EL (cell line): ENCODE results near the gene EPG5.
A peak's percentile ranks its signal among the peaks of the same experiment; 100 is the strongest.
"Not testable (repeated sequence)": the region's sequence is repeated elsewhere in the genome, so short reads cannot be mapped to it uniquely, and the experiment has no call there.

ENCODE experiments used
- DNase-seq: peaks from one replicate; pipeline ENCODE4 v3.0.0-alpha.2; 2016

Gene EPG5

GRCh38 chr18:45974088-45974536, 7.0 kb upstream of the EPG5 start:
- DNase-seq: peak; percentile 84

GRCh38 chr18:45964913-45965312, 2.2 kb downstream of the EPG5 start:
- DNase-seq: not testable (repeated sequence)

- DNase-seq: peak; percentile 90
These were observed 4.3 kb downstream of the EPG5 start for GRCh38 chr18:45962866-45963265.

DNA sequence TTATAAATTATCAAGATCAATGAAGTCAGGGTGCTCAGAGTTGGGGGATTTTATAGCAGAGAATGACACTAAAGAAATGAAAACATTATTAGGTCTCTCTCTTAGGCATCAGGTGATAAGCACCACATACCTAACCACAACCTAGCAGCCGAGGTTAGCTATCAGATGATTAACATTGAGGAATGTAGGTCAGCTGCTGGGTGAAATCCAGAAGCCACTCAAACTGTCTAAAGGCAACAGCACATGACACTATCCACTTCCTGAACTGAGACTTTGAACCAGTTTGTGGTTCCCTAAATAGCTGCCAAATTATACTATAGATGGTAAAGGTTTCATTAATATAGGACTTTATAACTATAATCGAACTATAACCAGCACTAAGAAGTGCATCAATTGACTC, 4.7 kb downstream of the EPG5 start:
- peak; percentile 90 for DNase-seq

DNA sequence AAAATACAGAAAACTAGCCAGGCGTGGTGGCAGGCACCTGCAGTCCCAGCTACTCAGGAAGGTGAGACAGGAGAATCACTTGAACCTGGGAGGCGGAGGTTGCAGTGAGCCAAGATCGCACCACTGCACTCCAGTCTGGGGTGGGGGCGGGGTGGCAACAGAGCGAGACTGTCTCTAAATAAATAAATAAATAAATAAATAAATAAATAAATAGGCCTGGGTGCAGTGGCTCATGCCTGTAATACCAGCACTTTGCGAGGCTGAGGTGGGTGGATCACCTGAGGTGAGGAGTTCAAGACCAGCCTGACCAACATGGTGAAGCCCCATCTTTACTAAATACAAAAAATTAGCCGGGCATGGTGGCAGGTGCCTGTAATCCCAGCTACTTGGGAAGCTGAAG, 7.6 kb downstream of the EPG5 start:
- not testable (repeated sequence) for DNase-seq

GRCh38 chr18:45958730-45959129, 8.4 kb downstream of the EPG5 start:
- peak; percentile 57 for DNase-seq

- no peak for DNase-seq
These were observed 9.1 kb downstream of the EPG5 start for GRCh38 chr18:45958027-45958426.

DNA sequence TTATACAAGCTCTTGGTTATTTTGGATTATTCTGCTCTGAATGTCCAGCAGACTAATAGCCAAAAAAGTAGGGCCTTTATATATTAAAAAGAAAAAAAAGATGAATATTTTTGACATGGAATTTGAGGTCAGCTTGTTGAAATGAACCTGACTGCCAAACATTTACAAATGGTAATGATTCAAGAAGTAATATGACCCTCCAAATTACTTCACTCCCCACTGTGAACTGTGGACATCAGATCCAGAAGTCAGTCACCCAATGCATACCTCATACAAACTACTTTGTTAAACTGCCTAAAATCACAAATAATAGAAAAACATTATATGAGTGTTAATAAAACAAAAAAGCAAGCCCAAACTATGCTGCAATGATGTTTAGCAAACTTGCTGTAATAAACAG, 10.0 kb downstream of the EPG5 start:
- DNase-seq: peak; percentile 61

DNA sequence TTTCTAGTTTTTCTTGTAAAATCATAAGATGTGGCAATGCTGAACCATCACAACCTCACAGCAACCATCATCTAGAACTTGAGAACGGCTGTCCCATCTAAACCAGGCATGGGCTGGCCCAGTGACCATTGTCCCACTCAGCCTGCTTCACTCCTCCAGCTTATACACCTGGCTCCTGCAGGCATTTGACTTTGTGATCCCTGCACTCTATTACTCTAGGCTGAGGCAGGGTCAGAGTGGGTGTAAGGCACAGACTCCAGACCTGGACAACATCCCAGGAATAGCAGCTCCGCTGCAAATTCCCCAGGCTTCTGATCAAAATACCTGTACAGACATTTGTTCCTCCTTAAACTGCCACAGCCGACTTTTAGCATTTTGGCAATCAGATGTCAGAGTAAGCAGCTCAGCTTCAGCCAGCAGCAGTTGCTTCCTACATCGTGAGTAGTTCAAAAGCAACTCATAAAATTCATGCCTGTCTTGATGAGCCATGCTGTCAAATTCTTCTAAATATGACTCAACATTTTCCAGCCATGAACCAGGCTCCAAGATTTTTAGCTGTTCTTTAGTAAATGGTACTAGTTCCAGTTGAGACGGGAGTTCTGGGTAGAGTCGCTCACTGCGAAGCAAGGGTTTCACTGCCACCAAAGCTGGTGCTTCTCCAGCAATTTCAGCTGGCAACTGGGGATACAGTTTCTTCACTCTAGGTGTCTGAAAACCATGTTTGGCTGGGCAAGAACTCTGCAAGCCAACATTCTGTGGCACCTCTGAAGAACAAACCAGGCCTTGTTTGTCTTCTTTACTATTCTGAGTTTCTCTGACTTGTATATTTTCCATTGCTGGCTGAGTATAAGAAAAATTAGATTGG, 12.8 kb downstream of the EPG5 start:
- peak; percentile 95 for DNase-seq

- DNase-seq: peak; percentile 94
These were observed 16.0 kb downstream of the EPG5 start for GRCh38 chr18:45951016-45951714.

DNA sequence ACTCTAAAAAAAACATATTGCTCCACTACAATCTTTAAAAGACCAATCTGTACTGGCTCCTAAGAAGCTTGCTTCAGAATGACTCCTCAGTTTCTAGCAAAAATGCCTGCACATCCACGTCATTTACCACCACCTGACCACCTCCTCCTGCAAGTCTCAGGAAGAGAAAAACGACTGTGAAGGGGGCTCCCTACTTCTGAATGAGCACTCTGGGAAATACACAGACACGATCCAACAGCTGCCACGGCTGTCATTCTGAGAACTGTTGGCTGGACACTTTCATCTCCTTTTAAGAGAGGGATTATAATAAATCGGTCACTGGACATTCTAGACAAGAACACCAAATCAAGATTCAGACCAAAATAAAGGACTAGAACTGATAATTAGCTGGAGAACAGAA, 21.5 kb downstream of the EPG5 start:
- no peak for DNase-seq

DNA sequence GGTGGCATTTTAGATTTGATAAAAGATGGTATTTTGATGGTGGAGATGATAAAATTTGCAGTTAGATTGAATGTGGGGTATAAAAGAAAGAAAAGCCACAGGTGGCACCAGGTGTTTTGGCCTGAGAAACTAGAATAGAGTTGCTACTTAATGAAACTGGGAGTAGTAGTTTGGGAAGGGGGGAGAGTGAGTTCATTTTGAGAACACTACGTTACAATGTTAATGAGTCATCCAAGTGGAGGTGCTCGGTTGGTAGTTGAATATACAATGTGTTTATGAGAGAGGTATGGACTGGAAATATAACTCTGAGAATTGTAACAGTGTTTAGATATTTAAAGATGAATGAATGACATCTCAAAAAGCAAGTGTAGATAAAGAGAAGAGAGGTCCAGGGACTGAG, 26.4 kb downstream of the EPG5 start:
- no peak for DNase-seq

DNA sequence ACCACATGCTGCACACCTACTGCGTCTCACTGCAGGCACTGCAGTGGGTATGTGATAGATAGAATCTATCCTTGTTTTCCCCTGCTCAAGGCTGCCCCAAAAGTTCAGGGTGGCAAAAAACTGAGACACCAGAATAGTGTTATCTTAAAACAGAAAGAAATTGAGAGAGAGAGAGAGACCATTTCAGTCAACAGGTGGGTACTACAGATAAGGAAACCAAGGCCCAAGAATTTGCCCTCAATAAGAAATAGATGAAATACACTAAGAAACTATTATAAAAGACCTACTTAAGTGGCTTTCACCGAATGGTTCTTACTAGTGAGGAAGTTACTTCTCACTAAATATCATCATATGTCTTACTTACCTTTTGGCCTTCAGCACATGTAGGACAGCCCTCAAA, 27.9 kb downstream of the EPG5 start:
- DNase-seq: no peak

DNA sequence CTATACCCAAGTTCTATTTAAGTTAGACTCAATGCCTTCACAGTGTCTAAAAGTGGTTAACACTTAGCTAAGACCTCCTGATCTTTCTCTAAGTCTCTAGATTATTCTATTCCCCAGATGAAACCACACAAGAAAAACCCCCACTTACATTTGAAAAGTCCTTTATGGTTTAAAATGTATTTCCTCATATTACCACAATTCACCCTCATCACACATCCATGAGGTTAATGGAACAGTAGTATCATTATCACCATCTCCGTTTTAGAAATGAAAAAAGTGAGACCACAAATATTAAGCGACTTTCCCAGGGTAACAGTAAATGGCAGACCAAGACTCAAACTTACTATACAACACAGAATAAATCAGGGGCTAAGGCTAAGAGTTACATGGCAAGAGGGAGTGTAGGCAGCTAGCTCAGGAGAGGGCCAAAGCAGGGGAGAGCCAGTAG, 28.6 kb downstream of the EPG5 start:
- no peak for DNase-seq

- DNase-seq: peak; percentile 68
These were observed 31.4 kb downstream of the EPG5 start for GRCh38 chr18:45935591-45936335.

DNA sequence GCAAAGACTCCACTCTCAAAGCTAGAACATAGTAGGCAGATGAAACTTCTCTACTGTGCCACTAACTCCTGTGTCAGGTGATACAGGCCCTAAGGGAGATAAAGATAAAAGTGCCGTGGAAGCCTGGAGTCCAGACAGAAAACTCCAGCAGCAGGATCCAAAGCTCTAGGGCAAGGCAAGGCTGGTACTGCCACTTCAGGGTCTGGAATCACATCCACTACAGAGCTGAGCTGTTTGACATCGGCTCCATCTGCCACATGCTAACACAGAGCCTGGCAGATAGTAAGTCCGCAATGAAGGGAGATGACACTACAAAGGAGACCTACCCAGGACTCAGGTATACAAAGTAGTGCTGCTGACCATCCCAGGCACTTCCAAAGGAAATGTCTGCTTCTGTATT, 34.4 kb downstream of the EPG5 start:
- no peak for DNase-seq

DNA sequence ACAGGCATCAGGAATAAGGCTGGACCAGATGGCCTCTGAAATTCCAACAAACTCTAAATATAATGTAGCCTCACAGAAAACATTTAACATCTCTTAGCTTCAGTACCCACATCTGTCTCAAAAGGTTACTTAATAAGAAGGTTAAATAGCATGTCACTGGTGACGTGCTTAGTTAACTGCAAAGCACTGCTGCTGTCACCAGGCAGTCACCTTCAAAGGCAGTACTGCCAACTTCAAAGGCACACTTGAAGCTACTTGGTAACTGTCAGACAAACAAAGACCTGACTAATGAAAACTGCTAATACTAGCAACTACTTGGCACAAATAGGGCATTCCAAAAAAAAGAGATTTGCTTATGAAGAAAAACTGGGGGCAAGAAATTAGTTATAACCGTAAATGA, 36.2 kb downstream of the EPG5 start:
- no peak for DNase-seq

- DNase-seq: no peak
These were observed 40.4 kb downstream of the EPG5 start for GRCh38 chr18:45926691-45927090.

DNA sequence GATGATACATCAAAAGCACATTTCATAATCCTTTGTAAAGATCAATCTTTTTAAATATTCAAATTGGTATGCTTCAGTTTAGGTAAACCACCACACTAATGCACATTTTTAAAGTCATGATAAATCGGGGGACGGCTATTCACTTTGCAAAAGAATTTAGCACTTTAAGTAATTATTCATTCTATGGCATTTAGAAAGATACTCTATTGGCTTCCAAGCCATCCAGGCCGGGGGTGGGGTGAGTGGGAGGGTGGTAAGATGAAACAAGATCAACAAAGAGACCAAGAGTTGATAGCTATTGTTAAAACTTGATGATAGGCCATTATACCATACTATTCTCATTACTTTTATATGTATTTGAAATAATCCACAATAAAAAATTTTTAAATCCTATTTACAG, 41.0 kb downstream of the EPG5 start:
- DNase-seq: no peak

DNA sequence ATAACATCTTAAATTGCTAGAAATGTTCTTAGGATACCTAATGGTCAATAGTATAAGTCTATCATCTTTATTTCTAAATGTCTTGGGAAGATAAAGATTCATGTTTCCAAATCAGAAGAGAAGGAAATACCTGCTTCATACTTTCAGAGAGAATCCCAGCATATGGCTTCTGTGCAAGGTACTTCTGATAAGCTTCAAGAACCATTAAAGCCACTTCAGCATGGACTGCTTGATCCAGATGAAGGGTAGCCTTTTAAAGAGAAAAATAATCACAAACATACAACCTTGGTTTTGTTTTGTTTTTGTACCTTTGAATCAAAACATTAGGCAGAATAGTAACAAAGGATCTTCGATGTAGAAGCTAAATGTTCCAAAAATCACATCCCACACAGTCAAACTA, 44.0 kb downstream of the EPG5 start:
- no peak for DNase-seq

- peak; percentile 92 for DNase-seq
These were observed 46.8 kb downstream of the EPG5 start for GRCh38 chr18:45920367-45920766.

DNA sequence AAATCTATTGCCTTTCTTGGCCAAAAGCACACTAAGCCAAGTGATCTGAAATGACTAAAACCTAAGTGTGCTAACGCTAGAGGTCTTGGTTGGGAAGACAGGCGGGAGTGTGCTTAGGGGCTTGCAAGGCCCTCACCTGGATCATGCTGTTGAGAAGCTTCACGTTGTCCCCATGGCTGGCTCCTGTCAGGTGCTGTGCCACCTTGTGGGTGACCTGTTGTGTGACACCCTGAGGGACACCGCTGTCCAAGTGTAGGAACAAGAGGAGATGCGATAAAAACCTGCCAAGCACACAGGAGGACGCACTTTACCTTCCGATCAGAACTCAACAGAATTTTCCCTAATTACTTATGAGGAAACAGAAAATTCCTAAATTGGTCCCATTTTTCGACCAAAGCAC, 50.8 kb downstream of the EPG5 start:
- DNase-seq: no peak

DNA sequence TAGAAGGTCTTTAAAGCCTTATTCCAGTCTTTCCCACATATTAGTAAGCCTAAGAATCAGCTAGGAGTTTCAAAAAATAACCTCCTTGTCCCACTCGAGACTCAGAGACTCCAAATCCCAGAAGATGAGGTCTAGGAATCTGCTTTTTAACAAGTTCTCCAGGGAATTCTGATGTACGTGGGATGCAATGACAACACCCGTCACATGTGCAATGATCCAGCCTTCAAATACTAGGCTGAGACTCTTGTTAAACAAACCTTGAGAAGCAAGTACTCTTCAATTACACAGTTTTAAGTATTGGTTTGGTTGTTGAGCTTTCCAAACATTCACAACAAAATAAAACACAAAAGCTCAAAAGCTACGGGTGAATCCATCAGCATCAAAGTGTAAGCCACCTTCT, 53.9 kb downstream of the EPG5 start:
- DNase-seq: no peak
